CD14-positive monocyte (primary cell): Measurements from ENCODE around the gene VPS35. TPM values are rescaled to one million over a fixed set of nuclear protein-coding genes. Genes with fewer than 3 reads are reported as not detected.
"Not testable (repeated sequence)": the region's sequence is repeated elsewhere in the genome, so short reads cannot be mapped to it uniquely, and the experiment has no call there.

ENCODE experiments used
- DNase-seq, 3 donors: peaks; one replicate each; pipeline ENCODE4 v3.0.0-alpha.2; 2011 to 2022
- H2AFZ ChIP-seq: 2 replicates; pipeline ENCODE4 v1.6.0; 2012; ENCODE audit warnings: mild to moderate bottlenecking, low read depth, low read length, inconsistent platforms; ENCODE audit not compliant: insufficient read depth, poor library complexity, severe bottlenecking
- H3K27ac ChIP-seq, 2 donors: 1 replicate in 1 of 2; 2 replicates in 1 of 2; pipeline ENCODE4 v1.5.1; 2012 to 2013; ENCODE audit warnings: low read length in 2 of 2, control low read depth in 1 of 2, inconsistent platforms in 1 of 2, low read depth in 1 of 2, mild to moderate bottlenecking in 1 of 2
- H3K27me3 ChIP-seq, 2 donors: one replicate each; pipeline versions ENCODE4 v1.6.0 to v1.6.1; 2011 to 2013; ENCODE audit warnings: low read length in 2 of 2; ENCODE audit not compliant: control insufficient read depth in 2 of 2, insufficient read depth in 2 of 2
- H3K36me3 ChIP-seq, 2 donors: replicated peaks in 1 of 2; 1 replicate in 1 of 2; 2 replicates in 1 of 2; pipeline versions ENCODE4 v1.5.1 to v1.6.1; 2012 to 2013; ENCODE audit warnings: low read length in 2 of 2, control low read depth in 1 of 2, inconsistent platforms in 1 of 2, mild to moderate bottlenecking in 1 of 2; ENCODE audit not compliant: insufficient read depth in 2 of 2, control insufficient read depth in 1 of 2
- H3K4me1 ChIP-seq, 2 donors: 1 replicate in 1 of 2; 2 replicates in 1 of 2; pipeline versions ENCODE4 v1.5.1 to v1.6.1; 2012 to 2013; ENCODE audit warnings: low read length in 2 of 2, control low read depth in 1 of 2, inconsistent platforms in 1 of 2, mild to moderate bottlenecking in 1 of 2, moderate library complexity in 1 of 2; ENCODE audit not compliant: insufficient read depth in 2 of 2, control insufficient read depth in 1 of 2
- H3K4me2 ChIP-seq: replicated peaks from 2 replicates; pipeline ENCODE3; 2012; ENCODE audit warnings: low read length, moderate library complexity, mild to moderate bottlenecking; ENCODE audit not compliant: poor library complexity, severe bottlenecking; ENCODE audit errors: extremely low read depth
- H3K4me3 ChIP-seq, 3 experiments: fragments of 200-600 bp in 1 of 3; sonication (generic) in 1 of 3; replicated peaks in 1 of 3; 1 replicate in 2 of 3; 2 replicates in 1 of 3; pipeline ENCODE4 v1.5.1; 2011 to 2013; ENCODE audit warnings: low read length in 3 of 3, mild to moderate bottlenecking in 3 of 3, control low read depth in 2 of 3, low read depth in 2 of 3, inconsistent platforms in 1 of 3, moderate library complexity in 1 of 3
- H3K79me2 ChIP-seq: 2 replicates; pipeline ENCODE4 v1.6.0; 2012; ENCODE audit warnings: mild to moderate bottlenecking, control low read depth, inconsistent platforms, low read length, moderate library complexity; ENCODE audit not compliant: insufficient read depth
- H3K9ac ChIP-seq: 2 replicates; pipeline ENCODE4 v1.6.0; 2017; ENCODE audit warnings: low read length, mild to moderate bottlenecking; ENCODE audit not compliant: insufficient read depth, poor library complexity, severe bottlenecking
- H3K9me3 ChIP-seq, 2 donors: replicated peaks in 1 of 2; 1 replicate in 1 of 2; 2 replicates in 1 of 2; pipeline versions ENCODE4 v1.5.1 to v1.6.1; 2012 to 2013; ENCODE audit warnings: low read length in 2 of 2, control low read depth in 1 of 2; ENCODE audit not compliant: control insufficient read depth in 1 of 2, insufficient read depth in 1 of 2
- H4K20me1 ChIP-seq: 2 replicates; pipeline ENCODE4 v1.6.0; 2012; ENCODE audit warnings: mild to moderate bottlenecking, low read length, control low read depth, moderate library complexity; ENCODE audit not compliant: insufficient read depth
- H3K27ac Mint-ChIP-seq, 7 donors: one replicate each; pipeline ENCODE4 v1.8.0; 2020; ENCODE audit warnings: mild to moderate bottlenecking in 7 of 7, mixed read lengths in 7 of 7, moderate library complexity in 6 of 7, inconsistent platforms in 2 of 7
- H3K27me3 Mint-ChIP-seq, 3 donors: one replicate each; pipeline ENCODE4 v1.8.0; 2021 to 2022; ENCODE audit warnings: low read depth in 3 of 3, mild to moderate bottlenecking in 3 of 3, mixed read lengths in 3 of 3, moderate library complexity in 3 of 3, inconsistent platforms in 1 of 3
- H3K36me3 Mint-ChIP-seq, 2 donors: one replicate each; pipeline ENCODE4 v1.8.0; 2020; ENCODE audit warnings: mixed read lengths in 2 of 2, inconsistent platforms in 1 of 2, mild to moderate bottlenecking in 1 of 2
- H3K4me1 Mint-ChIP-seq: one replicate; pipeline ENCODE4 v1.8.0; 2020; ENCODE audit warnings: mild to moderate bottlenecking, mixed read lengths
- H3K4me3 Mint-ChIP-seq, 2 donors: one replicate each; pipeline ENCODE4 v1.8.0; 2020; ENCODE audit warnings: mild to moderate bottlenecking in 2 of 2, mixed read lengths in 2 of 2, moderate library complexity in 1 of 2
- H3K9me3 Mint-ChIP-seq, 7 donors: one replicate each; pipeline ENCODE4 v1.8.0; 2020 to 2022; ENCODE audit warnings: mixed read lengths in 7 of 7, mild to moderate bottlenecking in 6 of 7, moderate library complexity in 6 of 7, inconsistent platforms in 2 of 7
- WGBS: methylation state at CpG from one replicate; pipeline ENCODE4 v1.1.5; 2013; ENCODE audit warnings: missing lambda C conversion rate; ENCODE audit not compliant: insufficient coverage; 5-methylcytosine and 5-hydroxymethylcytosine counted together
- intact Hi-C, 2 donors: fragments of 100-400 bp; cut with micrococcal nuclease; formaldehyde crosslinking; loops; one replicate each; pipeline versions ENCODE4 v1.15.0 to v1.15.1; 2023
- polyA plus RNA-seq, 3 donors: library from polyadenylated mRNA; depleted of rRNA in 1 of 3; unstranded in 2 of 3; stranded (reverse) in 1 of 3; fragments of 300-500 nt in 2 of 3; fragments of >200 nt in 1 of 3; fragmentation: Illumina TruSeq in 2 of 3; gene quantifications; 1 replicate in 2 of 3; 2 replicates in 1 of 3; pipeline ENCODE4 v1.2.3, GENCODE V29; 2012 to 2021
- TF ChIP-seq, protein P1 (sequence below): fragments of 200-600 bp; IDR thresholded peaks from one replicate; pipeline ENCODE4 v1.8.0; 2022; ENCODE audit warnings: antibody characterized with exemption, mild to moderate bottlenecking

VPS35 gene
- polyA plus RNA-seq, 3 donors: 14.6 to 130 (median 113) TPM

DNA sequence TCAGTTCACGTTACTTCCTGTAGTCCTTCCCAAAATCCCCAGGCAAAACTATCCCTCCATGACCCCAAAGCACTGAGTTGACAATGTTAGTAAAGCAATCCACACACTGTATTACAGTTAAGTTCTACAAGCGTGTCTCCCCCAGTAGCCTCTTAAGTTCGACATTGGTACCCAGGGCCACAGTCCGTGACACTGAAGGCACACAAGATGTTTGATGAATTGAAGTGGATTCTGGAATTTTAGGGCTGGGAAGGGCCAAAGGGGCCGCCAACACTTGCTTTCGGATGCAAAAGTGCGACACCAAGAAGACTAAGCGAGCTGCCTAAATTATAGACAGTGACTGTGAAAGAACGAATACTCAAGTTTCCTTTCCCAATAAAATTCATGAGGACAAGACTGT is 1.5 kb downstream of the VPS35 start:
- no peaks in the 10 kb centered on the region for H3K27me3 ChIP-seq
- peaks cover 39 to 47% of the 10 kb centered on the region in 2 donors for H3K4me1 ChIP-seq
- DNase-seq: no peak
- H3K4me2 ChIP-seq: peak overlapping the region; percentile 96
- no peaks in the 10 kb centered on the region for H3K27me3 Mint-ChIP-seq
- H3K4me3 Mint-ChIP-seq: no peak overlapping the region
- peak overlapping the region; percentile 77 to 87 (median 85) for H3K4me3 ChIP-seq
- H3K9me3 Mint-ChIP-seq: peaks cover 0 to 2% (median 0%) of the 10 kb centered on the region in 7 donors
- H3K36me3 ChIP-seq: peaks cover 6 to 8% of the 10 kb centered on the region in 2 donors
- H3K36me3 Mint-ChIP-seq: peaks cover 0 to 3% of the 10 kb centered on the region in 2 donors
- peaks cover 94% of the 10 kb centered on the region for H3K79me2 ChIP-seq
- 93% methylated on average over 3 of the region's 9 CpGs for WGBS
- no peaks in the 10 kb centered on the region for H3K9me3 ChIP-seq
- peak overlapping the region; percentile 95 for H3K9ac ChIP-seq
- peaks cover 36% of the 10 kb centered on the region for H3K4me1 Mint-ChIP-seq
- H4K20me1 ChIP-seq: peaks cover 54% of the 10 kb centered on the region
- TF ChIP-seq, protein P1, sequence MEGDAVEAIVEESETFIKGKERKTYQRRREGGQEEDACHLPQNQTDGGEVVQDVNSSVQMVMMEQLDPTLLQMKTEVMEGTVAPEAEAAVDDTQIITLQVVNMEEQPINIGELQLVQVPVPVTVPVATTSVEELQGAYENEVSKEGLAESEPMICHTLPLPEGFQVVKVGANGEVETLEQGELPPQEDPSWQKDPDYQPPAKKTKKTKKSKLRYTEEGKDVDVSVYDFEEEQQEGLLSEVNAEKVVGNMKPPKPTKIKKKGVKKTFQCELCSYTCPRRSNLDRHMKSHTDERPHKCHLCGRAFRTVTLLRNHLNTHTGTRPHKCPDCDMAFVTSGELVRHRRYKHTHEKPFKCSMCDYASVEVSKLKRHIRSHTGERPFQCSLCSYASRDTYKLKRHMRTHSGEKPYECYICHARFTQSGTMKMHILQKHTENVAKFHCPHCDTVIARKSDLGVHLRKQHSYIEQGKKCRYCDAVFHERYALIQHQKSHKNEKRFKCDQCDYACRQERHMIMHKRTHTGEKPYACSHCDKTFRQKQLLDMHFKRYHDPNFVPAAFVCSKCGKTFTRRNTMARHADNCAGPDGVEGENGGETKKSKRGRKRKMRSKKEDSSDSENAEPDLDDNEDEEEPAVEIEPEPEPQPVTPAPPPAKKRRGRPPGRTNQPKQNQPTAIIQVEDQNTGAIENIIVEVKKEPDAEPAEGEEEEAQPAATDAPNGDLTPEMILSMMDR: no peak
- peak overlapping the region; percentile 83 for H2AFZ ChIP-seq
- H3K27ac Mint-ChIP-seq: no peak overlapping the region
- H3K27ac ChIP-seq: peak overlapping the region; percentile 44 to 96
- intact Hi-C loops: loop anchor here in 1 of 2 donors (5.0 kb wide), 1 partner anchor 100 kb away; no protein-coding TSS in a partner anchor

DNA sequence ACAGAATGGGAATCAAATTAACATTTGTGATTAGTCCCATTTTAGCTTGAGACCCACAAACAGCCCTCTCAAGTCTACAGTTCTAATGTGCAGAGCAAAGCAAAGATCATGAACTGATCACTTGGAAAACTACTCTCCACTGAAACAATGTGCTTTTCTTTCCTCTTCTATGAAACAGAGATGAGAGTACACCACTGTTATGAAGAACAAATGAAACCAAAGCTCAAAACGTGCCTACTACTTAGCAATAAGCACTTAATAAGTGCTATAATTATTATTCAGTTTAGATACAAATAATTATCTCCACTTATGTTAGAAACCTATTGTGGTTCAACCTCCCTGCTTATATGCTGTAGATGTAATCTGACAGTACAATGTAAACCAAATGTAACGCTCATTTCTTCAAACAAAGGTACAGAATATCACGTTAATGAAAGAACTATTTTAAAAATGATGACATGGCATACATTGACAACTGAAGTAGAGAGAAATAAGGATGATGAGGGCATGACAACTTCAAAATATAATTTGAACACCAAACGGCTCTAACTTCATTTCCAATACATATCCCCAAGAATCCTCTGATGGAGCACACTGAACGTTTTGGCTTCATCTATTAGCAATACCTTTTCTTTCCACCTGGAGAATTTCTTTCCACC is 2.0 kb downstream of the VPS35 start:
- 47% methylated on average over 2 of the region's 5 CpGs for WGBS
- no peaks in the 10 kb centered on the region for H3K9me3 ChIP-seq
- H3K4me1 ChIP-seq: peaks cover 38 to 47% of the 10 kb centered on the region in 2 donors
- no peaks in the 10 kb centered on the region for H3K27me3 ChIP-seq
- intact Hi-C loops: loop anchor here in 1 of 2 donors (5.0 kb wide), 1 partner anchor 100 kb away; no protein-coding TSS in a partner anchor
- Mint-ChIP-seq H3K4me3 (no peak overlapping the region), H3K27me3 (no peaks in the 10 kb centered on the region), H3K36me3 (peaks cover 3% of the 10 kb centered on the region in 2 donors), H3K9me3 (peaks cover 0 to 2% (median 0%) of the 10 kb centered on the region in 7 donors), H3K4me1 (peaks cover 34% of the 10 kb centered on the region), H3K27ac (no peak overlapping the region)
- H3K9ac ChIP-seq: peak overlapping the region; percentile 95
- peaks cover 10 to 14% of the 10 kb centered on the region in 2 donors for H3K36me3 ChIP-seq
- peak overlapping the region; percentile 96 for H3K4me2 ChIP-seq
- H3K4me3 ChIP-seq: peak overlapping the region; percentile 77 to 87 (median 85)
- TF ChIP-seq, protein P1: no peak
- H3K79me2 ChIP-seq: peaks cover 94% of the 10 kb centered on the region
- no peak overlapping the region for H2AFZ ChIP-seq
- DNase-seq: no peak
- peaks cover 58% of the 10 kb centered on the region for H4K20me1 ChIP-seq
- H3K27ac ChIP-seq: peak overlapping the region in 1 of 2 donors; percentile 96

DNA sequence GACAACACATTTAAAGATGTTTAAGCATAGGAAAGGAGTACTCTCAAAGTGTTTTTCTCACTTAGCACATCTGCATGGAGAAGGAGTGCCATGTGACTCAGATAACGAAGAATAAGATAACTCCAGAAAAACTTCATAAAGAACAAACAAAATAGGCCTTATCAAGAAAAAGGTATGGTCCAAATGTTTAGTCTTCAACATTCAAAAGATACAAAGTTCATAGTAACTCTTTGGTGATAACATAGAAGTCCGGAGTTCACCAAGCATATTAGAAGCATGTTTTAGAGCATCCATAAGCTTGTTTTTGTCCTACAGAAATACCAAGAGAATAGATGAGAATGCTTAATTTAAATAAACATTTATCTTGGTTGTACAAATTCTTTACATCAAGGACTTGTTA is 7.1 kb downstream of the VPS35 start:
- peaks cover 37 to 51% of the 10 kb centered on the region in 2 donors for H3K36me3 Mint-ChIP-seq

More for the DNA sequence above, 7.1 kb downstream of the VPS35 start:
- H3K9ac ChIP-seq, H3K9me3 Mint-ChIP-seq, H3K9me3 ChIP-seq, H2AFZ ChIP-seq, H3K4me3 ChIP-seq, DNase-seq, H3K27me3 Mint-ChIP-seq, intact Hi-C loops, H3K4me3 Mint-ChIP-seq, H3K27me3 ChIP-seq, H3K4me2 ChIP-seq, H3K27ac Mint-ChIP-seq: not testable (repeated sequence)
- peaks cover 55 to 64% of the 10 kb centered on the region in 2 donors for H3K36me3 ChIP-seq
- WGBS: no CpG with 5 or more reads among the region's 2 CpGs
- H4K20me1 ChIP-seq: peaks cover 74% of the 10 kb centered on the region
- H3K4me1 Mint-ChIP-seq: peaks cover 23% of the 10 kb centered on the region
- peaks cover 9 to 14% of the 10 kb centered on the region in 2 donors for H3K4me1 ChIP-seq
- H3K27ac ChIP-seq: peak overlapping the region in 1 of 2 donors; percentile 49
- peaks cover 69% of the 10 kb centered on the region for H3K79me2 ChIP-seq
